Stimulated activated CD8-positive, alpha-beta memory T cell treated with anti-CD3 and anti-CD28 coated beads, Interleukin-2, amount 100 ng/mL, for 1 hour (primary cell): ENCODE measurements around the gene MTERF4.

Experiments used
- DNase-seq, 2 donors: peaks; one replicate each; pipeline ENCODE4 v3.0.0-alpha.2; 2020; ENCODE audit warnings: low read depth in 2 of 2

Gene MTERF4

DNA sequence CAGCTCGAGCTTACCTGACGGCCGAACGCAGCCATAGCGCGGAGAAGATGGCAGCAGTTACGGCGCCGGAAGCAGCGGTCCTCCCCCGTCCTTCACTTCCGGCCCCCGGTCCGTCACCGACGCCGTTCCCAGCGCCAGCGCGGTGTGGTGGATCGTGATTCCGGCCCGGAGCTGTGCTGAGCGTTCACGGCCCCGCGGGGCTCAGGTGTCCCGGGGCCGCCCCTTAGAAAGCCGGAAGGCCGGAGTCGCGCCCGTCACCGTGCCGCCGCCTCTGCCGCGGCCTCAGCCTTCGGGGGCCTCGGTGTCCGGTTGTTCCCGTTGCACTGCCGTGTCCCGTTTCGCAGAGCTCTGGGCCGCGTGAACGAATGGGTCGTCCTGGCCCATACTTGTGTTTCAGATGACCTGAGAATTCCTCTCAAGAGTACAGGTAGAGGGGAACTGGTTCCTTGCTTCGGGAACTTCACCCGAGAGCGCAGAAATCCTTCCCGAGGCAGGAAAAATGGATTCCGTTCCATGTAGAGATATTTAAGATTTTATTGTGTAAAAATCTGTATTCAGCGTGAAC, at the start of gene MTERF4:
Gene MTERF4, minus strand, starts transcription at position 49 of the 565 bp plus-strand sequence. Its CDS starts 14 bp downstream, at position 35.
- DNase-seq: peak; percentile 71 to 74

DNA sequence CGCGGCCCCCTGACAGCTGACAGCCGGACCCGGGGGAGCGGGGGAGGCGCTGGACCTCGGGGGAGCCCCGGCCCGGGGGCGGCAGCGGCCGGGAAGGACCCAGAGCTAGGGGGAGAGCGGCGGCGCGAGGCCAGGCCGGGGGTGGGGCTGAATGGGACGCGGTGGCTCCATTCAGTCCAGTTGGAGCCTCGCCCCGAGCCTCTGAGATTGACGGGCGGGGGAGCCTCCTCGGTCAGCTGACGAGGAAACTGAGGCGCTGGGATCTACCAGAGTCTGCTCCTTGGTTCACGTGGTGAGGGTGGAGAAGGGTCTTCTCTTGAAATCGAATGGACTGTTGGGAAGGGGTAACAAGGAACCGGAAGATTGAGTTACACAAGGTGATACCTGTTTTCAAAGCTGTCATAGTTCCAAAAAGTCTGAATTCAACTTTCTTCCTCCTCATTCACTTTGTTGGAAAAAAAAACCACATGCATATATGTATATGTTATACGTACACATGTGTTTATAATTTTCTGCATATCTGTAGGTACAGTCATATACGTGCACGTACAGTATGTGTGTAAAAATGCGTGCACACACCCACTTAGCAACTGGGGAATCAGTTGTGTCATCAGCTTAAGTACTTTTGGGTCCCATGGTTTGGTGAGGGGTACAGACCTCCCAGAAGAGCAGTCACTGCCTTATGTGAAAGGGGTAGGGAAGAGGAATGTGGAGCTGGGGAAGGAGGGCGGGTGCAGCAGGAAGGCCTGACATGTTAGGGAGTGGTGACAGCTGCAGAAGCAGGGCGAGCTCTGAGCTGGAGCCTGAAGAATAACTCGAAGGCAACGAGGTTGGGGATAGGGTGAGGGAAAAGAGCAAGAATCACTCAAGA, 48.8 kb upstream of the MTERF4 start:
- no peak for DNase-seq

DNA sequence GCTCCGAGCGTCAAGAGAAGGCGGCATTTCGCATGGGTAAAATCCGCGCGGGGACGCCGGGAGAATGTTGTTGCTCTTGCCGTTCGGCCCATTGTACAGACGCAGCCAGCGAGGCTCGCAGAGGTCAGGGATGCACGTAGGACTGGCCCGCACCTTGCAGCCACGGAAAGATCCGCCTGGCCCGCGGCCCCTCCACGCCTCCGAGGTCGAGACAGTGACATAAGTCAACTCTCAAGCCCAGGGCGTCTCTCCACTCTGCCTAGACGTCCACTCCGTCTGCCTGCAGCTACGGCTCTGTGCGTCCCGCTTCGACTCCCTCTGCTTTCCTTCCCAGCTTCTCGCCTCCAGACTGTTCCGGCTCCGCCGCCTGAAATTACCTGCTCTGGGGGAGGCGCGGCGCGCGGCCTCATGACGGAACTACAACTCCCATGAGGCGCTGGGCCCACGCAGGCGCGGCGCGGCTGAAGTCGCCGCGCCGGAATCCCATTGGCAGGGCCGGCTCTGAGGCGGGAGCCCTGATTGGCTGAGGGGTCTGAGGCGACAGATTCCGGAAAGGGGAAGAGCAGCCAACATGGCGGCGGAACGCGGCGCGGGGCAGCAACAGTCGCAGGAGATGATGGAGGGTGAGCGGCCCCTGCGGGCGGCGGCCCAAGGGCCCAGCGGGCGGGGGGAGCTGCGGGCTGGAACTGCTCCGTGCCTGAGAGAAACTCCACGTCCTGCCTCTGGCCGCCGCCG, 48.0 kb upstream of the MTERF4 start, which contains the start of gene PPP1R7:
Gene PPP1R7, plus strand, starts transcription at position 543 of the 735 bp plus-strand sequence. Its CDS starts 29 bp downstream, at position 572.
- DNase-seq: peak; percentile 91

- no peak for DNase-seq
These were observed 47.5 kb upstream of the MTERF4 start for GRCh38 chr2:241149675-241149924.

- DNase-seq: peak; percentile 78 to 86
These were observed 47.0 kb upstream of the MTERF4 start, which contains the start of gene PASK for GRCh38 chr2:241148891-241149674. Gene PASK (minus strand): TSS chr2:241149472. CDS start chr2:241143032, 6,440 bp downstream.

GRCh38 chr2:241148239-241148638, 46.2 kb upstream of the MTERF4 start:
- DNase-seq: no peak

- no peak for DNase-seq
These were observed 45.2 kb upstream of the MTERF4 start for GRCh38 chr2:241147336-241147735.

DNA sequence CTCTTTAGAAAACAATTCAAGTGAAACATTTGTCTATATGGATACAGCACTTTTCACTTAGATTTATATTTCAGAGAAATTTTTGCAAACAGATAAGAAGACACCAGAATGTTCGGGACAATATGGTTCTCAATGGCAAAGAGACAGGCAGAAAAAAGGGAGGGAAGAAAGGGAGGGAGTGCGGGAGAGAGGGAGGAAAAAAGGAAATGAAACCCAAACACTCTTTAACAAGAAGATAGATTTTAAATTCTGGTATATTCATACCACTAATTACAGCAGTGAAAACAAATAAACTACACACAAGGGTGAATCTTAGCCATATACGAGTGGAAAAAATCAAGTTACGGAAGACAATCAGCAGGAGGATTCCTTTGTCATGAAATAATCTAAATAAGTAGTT, 44.2 kb upstream of the MTERF4 start:
- DNase-seq: no peak

DNA sequence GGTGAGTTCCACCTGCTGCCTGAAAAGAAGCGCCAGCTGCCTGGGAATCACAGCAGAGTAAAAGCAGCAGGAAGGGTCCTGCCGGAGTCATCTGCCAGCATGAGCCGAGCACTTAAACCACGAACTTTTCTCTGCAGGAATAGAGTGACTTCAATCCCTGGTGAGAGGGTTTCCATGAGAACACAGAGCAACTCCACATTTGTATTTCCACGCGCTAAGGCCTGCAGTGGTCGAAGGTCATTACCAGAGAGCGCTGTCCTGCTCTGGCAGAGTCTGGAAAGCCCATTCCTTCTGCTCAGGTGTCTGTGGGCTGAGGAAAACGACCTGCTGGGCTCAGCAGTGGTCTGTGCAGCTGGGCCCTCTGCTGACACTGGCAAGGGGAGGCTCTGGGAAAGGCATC, 40.5 kb upstream of the MTERF4 start:
- DNase-seq: no peak

DNA sequence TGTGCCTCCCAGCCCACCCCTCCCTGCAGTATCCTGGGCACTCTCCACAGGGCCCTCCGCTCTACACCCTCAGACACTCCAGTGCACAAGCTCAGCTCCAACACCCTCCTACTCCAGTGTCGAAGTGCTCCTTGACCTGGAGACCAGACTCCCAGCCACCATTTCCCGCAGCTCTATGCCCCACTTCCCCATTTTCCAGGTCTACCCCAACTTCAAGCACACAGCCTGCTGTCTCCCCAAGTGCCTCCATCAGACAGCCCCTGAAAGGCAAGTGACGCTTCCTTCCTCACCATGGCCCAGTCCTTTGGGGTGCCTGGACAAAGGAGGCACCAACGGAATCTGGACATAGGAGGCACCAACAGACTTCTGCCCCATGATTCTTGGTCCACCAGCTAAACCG, 40.0 kb upstream of the MTERF4 start:
- DNase-seq: no peak

DNA sequence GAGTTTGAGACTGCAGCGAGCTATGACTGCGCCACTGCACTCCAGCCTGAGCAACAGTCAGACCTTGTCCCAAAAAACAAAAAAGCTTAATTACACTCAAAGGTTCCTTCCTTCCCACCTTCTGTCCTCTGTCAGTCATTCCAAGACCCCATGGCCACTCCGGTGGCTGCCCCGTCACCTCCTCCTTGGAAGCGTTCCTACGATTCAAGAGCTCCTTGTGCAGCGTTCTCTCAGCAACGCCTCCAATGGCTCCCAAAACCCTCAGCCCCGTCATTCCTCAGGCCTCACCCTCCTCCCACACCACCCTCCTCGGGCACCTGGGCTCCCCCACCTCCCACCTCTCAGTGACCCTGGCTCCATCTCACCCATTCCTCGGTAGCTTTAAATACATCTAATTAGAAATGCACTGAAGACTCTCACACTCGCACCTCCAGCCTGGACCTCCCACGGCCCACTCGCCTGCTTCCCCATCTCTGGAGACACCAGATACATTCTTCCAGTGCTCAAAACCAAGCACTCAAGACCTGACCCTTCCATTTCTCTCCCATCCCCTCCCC, 39.2 kb upstream of the MTERF4 start:
- DNase-seq: no peak

GRCh38 chr2:241140445-241140840, 38.4 kb upstream of the MTERF4 start:
- DNase-seq: no peak

- DNase-seq: no peak
These were observed 37.7 kb upstream of the MTERF4 start for GRCh38 chr2:241139531-241140444.

DNA sequence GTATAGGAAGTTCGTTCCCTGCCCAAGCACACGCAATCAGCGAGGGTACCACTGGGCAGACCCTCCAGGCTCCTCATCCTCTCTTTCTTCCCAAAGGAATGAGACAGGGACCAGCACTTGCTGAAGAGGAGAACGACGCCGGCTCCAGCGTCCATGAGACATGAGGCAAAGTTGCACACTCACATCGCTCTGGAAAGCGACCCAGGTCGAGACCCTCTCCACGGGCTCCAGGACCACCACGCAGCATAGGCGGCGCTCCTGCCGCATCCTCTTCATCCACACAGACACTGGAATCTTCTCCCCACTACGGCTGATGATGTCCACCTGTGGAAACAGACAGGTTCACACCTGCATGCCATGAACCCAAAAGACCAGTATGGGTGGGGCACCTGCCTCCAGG, 36.4 kb upstream of the MTERF4 start:
- DNase-seq: no peak

GRCh38 chr2:241137276-241138190, 35.4 kb upstream of the MTERF4 start:
- no peak for DNase-seq

GRCh38 chr2:241136661-241137260, 34.7 kb upstream of the MTERF4 start:
- DNase-seq: no peak

DNA sequence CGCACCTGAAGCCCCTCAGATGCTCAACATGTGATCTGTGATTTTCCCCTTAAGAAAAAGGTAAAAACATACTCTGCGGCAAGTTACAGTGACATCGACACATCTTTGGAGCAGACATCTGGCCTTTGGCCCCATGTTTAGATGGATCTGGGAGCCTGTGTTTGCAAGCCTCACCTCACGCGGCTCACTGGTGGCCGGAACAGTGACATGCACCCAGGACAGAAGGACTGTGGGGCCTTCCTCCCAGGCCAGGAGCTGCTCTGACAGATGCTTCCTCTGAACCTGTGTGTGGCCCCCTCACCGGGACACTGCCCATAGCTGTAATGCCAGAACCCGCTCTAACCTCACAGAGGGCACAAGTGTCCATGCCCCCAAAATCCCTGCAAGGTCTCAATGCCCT, 34.1 kb upstream of the MTERF4 start:
- DNase-seq: no peak

DNA sequence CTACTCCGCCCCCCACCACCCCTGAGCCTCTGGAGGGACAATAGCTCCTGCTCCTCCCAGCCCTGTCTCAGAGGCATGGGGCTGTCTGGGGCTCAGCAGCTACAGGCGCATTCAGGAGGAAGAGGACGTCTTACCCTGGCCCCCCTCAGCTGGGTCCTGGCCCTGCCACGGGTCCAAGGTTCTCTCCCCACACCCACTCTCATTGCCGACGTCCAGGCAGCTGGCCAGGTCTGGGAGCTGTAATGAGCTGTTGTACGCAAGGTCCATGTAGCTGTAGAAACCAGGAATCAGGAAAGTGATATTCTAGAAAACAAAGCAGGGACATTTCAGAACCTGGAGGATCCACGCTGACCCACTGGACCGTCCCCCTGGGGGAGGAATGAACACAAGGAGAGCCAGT, 33.6 kb upstream of the MTERF4 start:
- no peak for DNase-seq

- DNase-seq: no peak
These were observed 32.6 kb upstream of the MTERF4 start for GRCh38 chr2:241134711-241135110.
